ENCODE measurements around the gene ABTB2.

- TF ChIP-seq POU2F2 (IDR thresholded peaks at IDR 0.05; ENCODE audit: borderline replicate concordance, low read depth, low read length) (no peak), EZH2 (IDR thresholded peaks at IDR 0.05; ENCODE audit: borderline replicate concordance, control insufficient read depth, low read depth, low read length) (no peak)
Measured at GRCh38 chr11:34373727-34374126, 15.9 kb upstream of the ABTB2 start.
